ENCODE measurements around the gene SIRPA.

- TF ChIP-seq ZNF274 (IDR thresholded peaks at IDR 0.05; ENCODE audit: low read depth, low read length) (no peak), SUZ12 (IDR thresholded peaks at IDR 0.05; ENCODE audit: extremely low read depth, insufficient read depth, insufficient read length) (no peak)
Observed at GRCh38 chr20:1867495-1868260, 27.5 kb upstream of the SIRPA start.

Measured in NT2/D1 (cell line).